Smooth muscle cell (in vitro differentiated cells): ENCODE data around the gene ROPN1L. TPM values are rescaled to one million over a fixed set of nuclear protein-coding genes. Genes with fewer than 3 reads are reported as not detected.

Experiments
- DNase-seq: peaks from one replicate; lab custom pipeline; 2025; ENCODE audit not compliant: unreplicated experiment; lab: John Stamatoyannopoulos, UW
- H2AFZ ChIP-seq: fragments of 200-600 bp; sonication (generic); 2 replicates; pipeline ENCODE4 v1.6.0; 2016; ENCODE audit warnings: antibody characterized with exemption, low read depth, mild to moderate bottlenecking
- H3F3A ChIP-seq: fragments of 200-600 bp; sonication (generic); 2 replicates; pipeline ENCODE4 v1.6.0; 2017; ENCODE audit warnings: antibody characterized with exemption, low read depth
- H3K27ac ChIP-seq: fragments of 200-600 bp; sonication (generic); 2 replicates; pipeline ENCODE4 v1.5.1; 2016; ENCODE audit warnings: low read depth, mild to moderate bottlenecking
- H3K27me3 ChIP-seq: fragments of 200-600 bp; sonication (generic); 2 replicates; pipeline ENCODE4 v1.6.1; 2016; ENCODE audit warnings: low read depth, mild to moderate bottlenecking
- H3K36me3 ChIP-seq: fragments of 200-600 bp; sonication (generic); 2 replicates; pipeline ENCODE4 v1.5.1; 2016; ENCODE audit warnings: low read depth
- H3K4me1 ChIP-seq: fragments of 200-600 bp; sonication (generic); 2 replicates; pipeline ENCODE4 v1.5.1; 2016; ENCODE audit warnings: low read depth
- H3K4me2 ChIP-seq: fragments of 200-600 bp; sonication (generic); 2 replicates; pipeline ENCODE4 v1.6.0; 2016; ENCODE audit warnings: mild to moderate bottlenecking
- H3K4me3 ChIP-seq: fragments of 200-600 bp; sonication (generic); 2 replicates; pipeline ENCODE4 v1.5.1; 2016; ENCODE audit warnings: mild to moderate bottlenecking
- H3K79me2 ChIP-seq: fragments of 200-600 bp; sonication (generic); 2 replicates; pipeline ENCODE4 v1.6.0; 2016; ENCODE audit warnings: low read depth, mild to moderate bottlenecking
- H3K9ac ChIP-seq: fragments of 200-600 bp; sonication (generic); 2 replicates; pipeline ENCODE4 v1.6.0; 2016; ENCODE audit warnings: low read depth
- H3K9me3 ChIP-seq: fragments of 200-600 bp; sonication (generic); replicated peaks from 2 replicates; pipeline ENCODE4 v1.5.1; 2016; ENCODE audit warnings: low read depth
- H4K20me1 ChIP-seq: fragments of 200-600 bp; sonication (generic); 2 replicates; pipeline ENCODE4 v1.6.0; 2016; ENCODE audit warnings: low read depth
- CTCF ChIP-seq: fragments of 200-600 bp; sonication (generic); IDR thresholded peaks from 2 replicates; pipeline ENCODE4 v1.5.1; 2017; ENCODE audit warnings: borderline replicate concordance, mild to moderate bottlenecking, antibody characterized with exemption; ENCODE audit not compliant: insufficient read depth, poor library complexity, severe bottlenecking
- WGBS: methylation state at CpG from one replicate; pipeline ENCODE4 v1.1.7; 2016; ENCODE audit warnings: low lambda C conversion rate; 5-methylcytosine and 5-hydroxymethylcytosine counted together
- polyA plus RNA-seq: library from polyadenylated mRNA; unstranded; fragments of >200 nt; fragmentation: Nextera tagmentation; extraction: Ambion mirVana; gene quantifications from 2 replicates; pipeline ENCODE4 v1.2.1, GENCODE V29; 2016
- total RNA-seq: library from RNA; depleted of rRNA; stranded (reverse); fragments of >200 nt; gene quantifications from 2 replicates; pipeline ENCODE4 v1.2.3, GENCODE V29; 2014

ROPN1L gene
- total and polyA plus RNA-seq, 2 experiments from 2014 or later: 3.0 TPM; not detected in 1

GRCh38 chr5:10474521-10475075 is 32.9 kb downstream of the ROPN1L start:
- Histone ChIP-seq H3K27me3 (no peaks in the 10 kb centered on the region), H3K9me3 (no peaks in the 10 kb centered on the region), H3K27ac (no peak overlapping the region), H4K20me1 (no peaks in the 10 kb centered on the region), H3K4me3 (no peak overlapping the region), H3K36me3 (no peaks in the 10 kb centered on the region), H2AFZ (no peak overlapping the region), H3K4me1 (no peaks in the 10 kb centered on the region), H3K9ac (no peak overlapping the region), H3F3A (peaks cover 3% of the 10 kb centered on the region), H3K4me2 (no peak overlapping the region), H3K79me2 (no peaks in the 10 kb centered on the region)
- 98% methylated on average over 7 of the region's 7 CpGs for WGBS
- DNase-seq: no peak
- TF ChIP-seq CTCF: no peak

DNA sequence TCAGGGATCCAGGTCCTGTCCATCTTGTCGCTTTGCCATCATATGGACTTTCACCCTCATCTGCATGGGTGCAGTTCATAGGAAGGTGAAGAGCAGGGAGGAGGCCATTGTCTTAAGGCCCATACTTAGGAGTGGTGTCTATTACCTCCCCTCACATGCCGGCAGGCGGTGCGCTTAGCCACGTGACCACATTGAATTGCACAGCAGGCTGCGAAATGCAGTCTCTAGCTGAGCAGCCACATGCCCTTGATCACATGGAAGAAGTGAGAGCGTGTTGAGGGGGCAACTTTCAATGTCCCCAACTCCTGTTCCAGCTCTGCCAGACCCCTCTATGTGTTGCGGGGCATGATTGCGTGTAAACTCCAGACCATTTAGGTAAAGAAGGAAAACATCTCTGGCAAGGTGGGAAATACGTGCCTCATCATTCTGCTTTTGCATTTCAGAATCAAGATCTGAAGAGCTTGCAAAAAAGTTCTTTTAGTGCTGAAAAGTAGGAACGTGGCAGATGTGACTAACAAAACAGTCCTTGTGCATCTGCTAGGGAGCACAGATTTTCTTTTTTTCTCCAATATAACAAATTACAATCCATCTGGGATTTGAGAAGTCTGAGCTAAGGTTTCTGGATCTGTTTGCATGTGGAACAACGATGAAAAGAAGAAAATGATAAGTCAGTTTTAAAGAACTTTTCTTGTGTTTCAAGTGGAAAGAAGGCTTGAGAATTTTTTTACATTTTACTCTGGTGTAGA is 34.4 kb downstream of the ROPN1L start:
- no peaks in the 10 kb centered on the region for H3K79me2 ChIP-seq
- no peaks in the 10 kb centered on the region for H3K4me1 ChIP-seq
- no peaks in the 10 kb centered on the region for H3K9me3 ChIP-seq
- no peak overlapping the region for H3K4me2 ChIP-seq
- no peak for DNase-seq
- 92% methylated on average over 12 of the region's 12 CpGs for WGBS
- no peak for TF ChIP-seq CTCF
- no peaks in the 10 kb centered on the region for H3K27me3 ChIP-seq
- no peak overlapping the region for H3K27ac ChIP-seq
- H3K36me3 ChIP-seq: no peaks in the 10 kb centered on the region
- no peak overlapping the region for H3K9ac ChIP-seq
- no peak overlapping the region for H2AFZ ChIP-seq
- H3F3A ChIP-seq: peaks cover 3% of the 10 kb centered on the region
- H3K4me3 ChIP-seq: no peak overlapping the region
- H4K20me1 ChIP-seq: no peaks in the 10 kb centered on the region

GRCh38 chr5:10476878-10477277 is 35.2 kb downstream of the ROPN1L start:
- no peaks in the 10 kb centered on the region for H3K9me3 ChIP-seq
- H3K27ac ChIP-seq: no peak overlapping the region
- no peak for DNase-seq
- no peak overlapping the region for H3K4me2 ChIP-seq
- no peak overlapping the region for H3K9ac ChIP-seq
- no peak overlapping the region for H3K4me3 ChIP-seq
- no peaks in the 10 kb centered on the region for H3K36me3 ChIP-seq
- whole genome bisulfite sequencing: 95% methylated on average over 3 of the region's 3 CpGs
- no peaks in the 10 kb centered on the region for H3K27me3 ChIP-seq
- H3K4me1 ChIP-seq: no peaks in the 10 kb centered on the region
- no peaks in the 10 kb centered on the region for H4K20me1 ChIP-seq
- no peaks in the 10 kb centered on the region for H3K79me2 ChIP-seq
- peaks cover 3% of the 10 kb centered on the region for H3F3A ChIP-seq
- TF ChIP-seq CTCF: no peak
- H2AFZ ChIP-seq: no peak overlapping the region

DNA sequence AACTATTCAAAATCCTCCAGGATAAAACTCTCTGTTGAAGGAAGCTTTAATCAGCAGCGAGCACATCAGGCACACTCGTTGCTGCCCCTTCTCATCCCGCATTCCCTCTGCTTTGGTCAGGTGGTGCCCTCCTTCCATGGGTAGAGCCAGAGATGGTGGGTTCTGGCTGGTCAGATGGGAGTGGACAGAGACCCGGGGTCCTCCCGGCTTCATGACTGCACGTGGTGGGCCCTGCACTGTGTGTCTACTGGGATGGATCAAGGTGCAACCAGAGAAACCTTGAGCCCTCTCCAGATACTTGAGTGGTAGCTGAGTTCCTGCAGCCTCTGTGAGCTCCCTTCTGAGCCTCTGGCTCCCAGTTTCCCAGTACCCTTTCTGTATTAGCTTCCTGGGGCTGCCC is 36.3 kb downstream of the ROPN1L start:
- H3K9ac ChIP-seq: no peak overlapping the region
- H3K9me3 ChIP-seq: no peaks in the 10 kb centered on the region
- H3K4me1 ChIP-seq: no peaks in the 10 kb centered on the region
- H2AFZ ChIP-seq: no peak overlapping the region
- 97% methylated on average over 6 of the region's 6 CpGs for WGBS
- H3K4me2 ChIP-seq: no peak overlapping the region
- no peaks in the 10 kb centered on the region for H3K27me3 ChIP-seq
- H3F3A ChIP-seq: peaks cover 3% of the 10 kb centered on the region
- no peak overlapping the region for H3K4me3 ChIP-seq
- H3K36me3 ChIP-seq: no peaks in the 10 kb centered on the region
- H3K79me2 ChIP-seq: no peaks in the 10 kb centered on the region
- no peaks in the 10 kb centered on the region for H4K20me1 ChIP-seq
- peak overlapping the region; percentile 62 for H3K27ac ChIP-seq
- no peak for TF ChIP-seq CTCF
- no peak for DNase-seq
